ENCODE results near the gene CUX1.
"Not testable (repeated sequence)": the region's sequence is repeated elsewhere in the genome, so short reads cannot be mapped to it uniquely, and the experiment has no call there.

CUX1 gene

GRCh38 chr7:101990811-101991418 lies 173.5 kb downstream of the CUX1 start:
- no peak for DNase-seq

- no peak for DNase-seq
Observed at GRCh38 chr7:101991860-101992259, 174.4 kb downstream of the CUX1 start.

- no peak for DNase-seq
Observed at GRCh38 chr7:101993311-101993710, 175.9 kb downstream of the CUX1 start.

GRCh38 chr7:101995121-101995520 lies 177.7 kb downstream of the CUX1 start:
- no peak for DNase-seq

- no peak for DNase-seq
Observed at GRCh38 chr7:101996131-101996691, 178.8 kb downstream of the CUX1 start.

GRCh38 chr7:101996876-101997275 lies 179.4 kb downstream of the CUX1 start:
- no peak for DNase-seq

- no peak for DNase-seq
Observed at GRCh38 chr7:101998029-101998905, 180.8 kb downstream of the CUX1 start.

GRCh38 chr7:101998906-101999240 lies 181.4 kb downstream of the CUX1 start:
- DNase-seq: no peak

GRCh38 chr7:101999393-101999792 lies 182.0 kb downstream of the CUX1 start:
- DNase-seq: no peak

GRCh38 chr7:102000123-102000522 lies 182.7 kb downstream of the CUX1 start:
- no peak for DNase-seq

GRCh38 chr7:102004229-102004628 lies 186.8 kb downstream of the CUX1 start:
- no peak for DNase-seq

- DNase-seq: no peak
Observed at GRCh38 chr7:102004848-102005247, 187.4 kb downstream of the CUX1 start.

- no peak for DNase-seq
Observed at GRCh38 chr7:102005933-102006480, 188.6 kb downstream of the CUX1 start.

GRCh38 chr7:102006695-102007094 lies 189.3 kb downstream of the CUX1 start:
- no peak for DNase-seq

GRCh38 chr7:102008535-102009262 lies 191.3 kb downstream of the CUX1 start:
- DNase-seq: no peak

GRCh38 chr7:102009628-102010027 lies 192.2 kb downstream of the CUX1 start:
- no peak for DNase-seq

- not testable (repeated sequence) for DNase-seq
Observed at GRCh38 chr7:102012112-102012830, 194.8 kb downstream of the CUX1 start.

- DNase-seq: no peak
Observed at GRCh38 chr7:102012941-102013461, 195.6 kb downstream of the CUX1 start.

- DNase-seq: no peak
Observed at GRCh38 chr7:102018876-102019275, 201.4 kb downstream of the CUX1 start.

GRCh38 chr7:102019461-102019860 lies 202.0 kb downstream of the CUX1 start:
- DNase-seq: no peak

GRCh38 chr7:102021841-102022618 lies 204.6 kb downstream of the CUX1 start:
- DNase-seq: no peak

Measured in DMS53 (cell line).